CD4-positive, alpha-beta T cell (primary cell): ENCODE results near the gene HTR3B. TPM values are rescaled to one million over a fixed set of nuclear protein-coding genes. Genes with fewer than 3 reads are reported as not detected.
A peak's percentile ranks its signal among the peaks of the same experiment; 100 is the strongest.

Experiments used
- ATAC-seq: fragments of 200-7000 bp; cut with Tn5 transposase; one replicate; pipeline ENCODE4 v1.10.0; 2022; ENCODE audit warnings: mild to moderate bottlenecking; ENCODE audit not compliant: poor library complexity
- CTCF ChIA-PET: fragments of 350-600 bp; sonication (Branson Sonifier 250); formaldehyde crosslinking; loops from one replicate; lab custom pipeline; 2021; ENCODE audit warnings: antibody characterized with exemption, inconsistent platforms; lab: Charles Lee
- POLR2A ChIA-PET: fragments of 350-600 bp; sonication (Branson Sonifier 250); formaldehyde crosslinking; loops from one replicate; lab custom pipeline; 2021; ENCODE audit warnings: antibody characterized with exemption, inconsistent platforms; lab: Charles Lee
- DNase-seq, 14 experiments: peaks; one replicate each; pipeline ENCODE4 v3.0.0-alpha.2; 2013 to 2020; ENCODE audit warnings: mixed read lengths in 2 of 14
- H3K27ac ChIP-seq, 2 donors: one replicate each; pipeline versions ENCODE4 v1.5.1 to v1.7.0; 2013; ENCODE audit warnings: low read length in 2 of 2, low read depth in 1 of 2, mild to moderate bottlenecking in 1 of 2
- H3K27me3 ChIP-seq, 2 experiments: 1 replicate in 1 of 2; 2 replicates in 1 of 2; pipeline versions ENCODE4 v1.6.1 to v1.7.0; 2013; ENCODE audit warnings: low read length in 2 of 2, control low read depth in 1 of 2, mild to moderate bottlenecking in 1 of 2, moderate library complexity in 1 of 2; ENCODE audit not compliant: insufficient read depth in 2 of 2, control insufficient read depth in 1 of 2
- H3K36me3 ChIP-seq: one replicate; pipeline ENCODE4 v1.6.1; 2013; ENCODE audit warnings: low read length, control low read depth; ENCODE audit not compliant: insufficient read depth
- H3K4me1 ChIP-seq: one replicate; pipeline ENCODE4 v1.6.1; 2013; ENCODE audit warnings: low read length, control low read depth; ENCODE audit not compliant: insufficient read depth
- H3K4me3 ChIP-seq: one replicate; pipeline ENCODE4 v1.5.1; 2013; ENCODE audit warnings: mild to moderate bottlenecking, low read length, moderate library complexity
- H3K9me3 ChIP-seq, 2 experiments: 1 replicate in 1 of 2; 2 replicates in 1 of 2; pipeline versions ENCODE4 v1.6.1 to v1.7.0; 2013; ENCODE audit warnings: low read length in 2 of 2, mild to moderate bottlenecking in 2 of 2, control low read depth in 1 of 2, moderate library complexity in 1 of 2; ENCODE audit not compliant: control insufficient read depth in 1 of 2, insufficient read depth in 1 of 2
- H3K27ac Mint-ChIP-seq: one replicate; pipeline ENCODE4 v1.8.0; 2020; ENCODE audit warnings: mixed read lengths
- H3K27me3 Mint-ChIP-seq: one replicate; pipeline ENCODE4 v1.8.0; 2021; ENCODE audit warnings: mixed read lengths
- H3K36me3 Mint-ChIP-seq: one replicate; pipeline ENCODE4 v1.8.0; 2021; ENCODE audit warnings: low read depth, mixed read lengths
- H3K4me1 Mint-ChIP-seq: one replicate; pipeline ENCODE4 v1.8.0; 2021; ENCODE audit warnings: low read depth, mixed read lengths
- H3K4me3 Mint-ChIP-seq: one replicate; pipeline ENCODE4 v1.8.0; 2020; ENCODE audit warnings: mild to moderate bottlenecking, mixed read lengths
- H3K9me3 Mint-ChIP-seq: one replicate; pipeline ENCODE4 v1.8.0; 2020; ENCODE audit warnings: mixed read lengths
- CTCF ChIP-seq: fragments of 200-600 bp; IDR thresholded peaks from one replicate; pipeline ENCODE4 v1.8.0; 2022; ENCODE audit warnings: antibody characterized with exemption, mild to moderate bottlenecking
- intact Hi-C, 2 experiments: fragments of 100-400 bp; cut with DNase I in 1 of 2; cut with micrococcal nuclease in 1 of 2; formaldehyde crosslinking; loops; one replicate each; pipeline versions ENCODE4 v1.15.1 to v1.9.0; 2023 to 2025; cut with DNase I, micrococcal nuclease
- total RNA-seq, 174 experiments: library from RNA in 2 of 174; stranded (reverse) in 2 of 174; gene quantifications; one replicate each; pipeline ENCODE4 v1.2.3 and lab custom pipeline; 2021 to 2026

HTR3B gene
- total RNA-seq, 2 experiments from 2014 or later: not detected

DNA sequence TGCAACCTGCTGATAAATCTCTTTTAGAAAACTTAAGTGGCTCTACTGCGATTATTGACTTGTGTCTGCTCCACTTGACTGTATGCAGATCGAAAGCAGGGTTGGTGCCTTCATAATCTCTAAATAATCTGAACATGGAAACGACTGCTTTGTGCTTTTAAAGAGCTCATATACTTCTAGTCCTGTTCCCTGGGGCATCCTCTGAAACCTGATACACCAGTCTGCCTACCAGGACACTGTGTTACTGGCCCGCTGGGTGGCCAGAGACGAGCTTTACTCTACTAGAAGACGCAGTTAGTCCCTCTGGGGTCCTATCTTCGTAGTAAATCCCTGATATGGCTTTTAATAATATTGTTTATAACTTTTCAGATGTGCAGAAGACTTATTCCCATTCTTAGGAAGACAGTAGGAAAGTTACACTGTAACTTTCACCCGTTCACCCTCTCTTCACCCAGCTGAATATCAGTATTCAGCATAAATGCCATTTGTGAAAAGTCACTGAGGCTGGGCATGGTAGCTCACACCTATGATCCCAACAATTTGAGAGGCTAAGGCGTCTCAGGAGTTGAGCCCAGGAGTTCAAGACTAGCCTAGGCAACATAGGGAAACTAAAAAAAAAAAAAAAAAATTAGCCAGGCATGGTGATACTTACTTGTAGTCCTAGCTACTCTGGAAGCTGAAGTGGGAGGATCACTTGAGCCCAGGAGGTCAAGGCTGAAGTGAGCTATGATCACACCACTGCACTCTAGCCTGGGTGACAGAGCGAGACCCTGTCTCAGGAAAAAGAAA lies 9.0 kb upstream of the HTR3B start:
- H3K27ac Mint-ChIP-seq: no peak overlapping the region
- ATAC-seq (no peak), DNase-seq (no peak)
- no peaks in the 10 kb centered on the region for H3K27me3 ChIP-seq
- no peaks in the 10 kb centered on the region for H3K36me3 ChIP-seq
- no peak overlapping the region for H3K4me3 ChIP-seq
- intact Hi-C loops: loop anchor here (1.0 to 2.0 kb wide), 5 partner anchors 99 to 366 kb away; no protein-coding TSS in a partner anchor
- TF ChIP-seq CTCF: no peak
- H3K4me3 Mint-ChIP-seq: no peak overlapping the region
- H3K9me3 Mint-ChIP-seq: no peaks in the 10 kb centered on the region
- H3K4me1 Mint-ChIP-seq: no peaks in the 10 kb centered on the region
- no peaks in the 10 kb centered on the region for H3K4me1 ChIP-seq
- ChIA-PET POLR2A (interaction anchor here (1.4 kb wide), 1 partner anchor 365 kb away, joined by 7 read pairs; no protein-coding TSS in a partner anchor), CTCF (interaction anchor here (0.7 to 4.8 kb wide), 7 partner anchors 12 to 367 kb away, joined by 3 to 83 read pairs (median 4); no protein-coding TSS in a partner anchor)
- no peaks in the 10 kb centered on the region for H3K27me3 Mint-ChIP-seq
- H3K9me3 ChIP-seq: no peaks in the 10 kb centered on the region
- no peak overlapping the region for H3K27ac ChIP-seq
- H3K36me3 Mint-ChIP-seq: no peaks in the 10 kb centered on the region

DNA sequence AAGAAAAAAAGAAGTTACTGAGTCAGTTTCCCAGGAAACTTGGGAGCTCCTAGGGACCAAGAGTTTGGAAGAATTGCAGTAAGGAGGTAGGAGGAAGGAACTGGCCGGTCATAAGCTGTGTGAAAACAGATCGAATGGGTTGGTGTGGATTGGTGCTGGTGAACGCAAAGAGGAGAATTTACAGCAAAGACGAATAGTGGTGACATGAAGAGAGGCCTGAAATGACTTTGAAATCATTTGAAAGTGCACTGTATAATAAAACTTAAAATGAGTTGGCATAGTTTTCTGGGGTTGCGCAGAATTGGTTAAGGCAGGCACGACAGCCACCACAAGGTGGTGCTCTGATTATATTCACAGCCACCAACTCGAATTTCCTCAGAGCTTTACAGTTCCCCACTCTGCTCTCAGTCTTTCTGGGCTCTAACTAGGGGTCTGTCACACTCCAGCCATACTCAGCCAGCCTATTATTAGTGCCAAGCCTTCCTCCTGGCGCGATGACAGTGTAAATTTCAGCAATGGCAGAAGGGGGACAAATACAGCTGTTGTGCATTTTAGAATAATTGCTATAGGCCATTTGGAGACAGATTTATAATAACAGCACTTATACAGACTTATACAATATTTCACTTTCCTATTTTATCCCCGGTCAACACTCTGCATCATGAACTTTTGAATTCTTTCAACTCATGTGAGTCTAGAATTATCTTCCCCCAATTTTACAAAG lies 8.3 kb upstream of the HTR3B start:
- no peaks in the 10 kb centered on the region for H3K36me3 Mint-ChIP-seq
- TF ChIP-seq CTCF: peak; percentile 62

GRCh38 chr11:113901141-113901540 lies 3.5 kb upstream of the HTR3B start:
- Mint-ChIP-seq H3K27me3 (no peaks in the 10 kb centered on the region), H3K4me1 (no peaks in the 10 kb centered on the region), H3K4me3 (no peak overlapping the region), H3K36me3 (no peaks in the 10 kb centered on the region), H3K9me3 (no peaks in the 10 kb centered on the region), H3K27ac (no peak overlapping the region)
- no peak for DNase-seq
- Histone ChIP-seq H3K4me1 (no peaks in the 10 kb centered on the region), H3K4me3 (no peak overlapping the region), H3K27me3 (no peaks in the 10 kb centered on the region), H3K9me3 (no peaks in the 10 kb centered on the region), H3K27ac (no peak overlapping the region), H3K36me3 (no peaks in the 10 kb centered on the region)
- intact Hi-C loops: no loop called here
- ChIA-PET POLR2A (interaction anchor here (0.6 kb wide), 1 partner anchor 38 kb away, joined by 5 read pairs; no protein-coding TSS in a partner anchor), CTCF (interaction anchor here (0.6 to 1.1 kb wide), 4 partner anchors 16 to 1750 kb away, joined by 3 to 5 read pairs (median 4); no protein-coding TSS in a partner anchor)
- no peak for ATAC-seq
- no peak for TF ChIP-seq CTCF

More for the DNA sequence above, 8.3 kb upstream of the HTR3B start:
- intact Hi-C loops: loop anchor here (1.0 to 2.0 kb wide), 5 partner anchors 98 to 365 kb away; no protein-coding TSS in a partner anchor
- Histone ChIP-seq H3K9me3 (no peaks in the 10 kb centered on the region), H3K4me1 (no peaks in the 10 kb centered on the region), H3K4me3 (no peak overlapping the region), H3K27ac (no peak overlapping the region), H3K36me3 (no peaks in the 10 kb centered on the region), H3K27me3 (no peaks in the 10 kb centered on the region)
- CTCF ChIA-PET: interaction anchor here (0.6 to 4.8 kb wide), 9 partner anchors 11 to 366 kb away, joined by 3 to 83 read pairs (median 3); no protein-coding TSS in a partner anchor
- DNase-seq (peak in 12 of 14 experiments; percentile 5 to 67 (median 22)), ATAC-seq (peak; percentile 48)
- Mint-ChIP-seq H3K4me3 (no peak overlapping the region), H3K4me1 (no peaks in the 10 kb centered on the region), H3K27me3 (no peaks in the 10 kb centered on the region), H3K27ac (no peak overlapping the region), H3K9me3 (no peaks in the 10 kb centered on the region)
- POLR2A ChIA-PET: interaction anchor here (0.7 to 1.4 kb wide), 2 partner anchors 116 to 365 kb away, joined by 3 to 7 read pairs; no protein-coding TSS in a partner anchor
